GM23338 (cell line): Measurements from ENCODE around the gene CELSR1. TPM values are rescaled to one million over a fixed set of nuclear protein-coding genes. Genes with fewer than 3 reads are reported as not detected.

Experiments used
- ATAC-seq: fragments of 200-7000 bp; cut with Tn5 transposase; 3 replicates; pipeline ENCODE4 v1.9.1; 2020
- DNase-seq: peaks from one replicate; pipeline ENCODE4 v3.0.0-alpha.2; 2015; ENCODE audit warnings: low spot score
- H2AFZ ChIP-seq: fragments of 200-600 bp; sonication (generic); 2 replicates; pipeline ENCODE4 v1.8.0; 2016; ENCODE audit warnings: antibody characterized with exemption, mild to moderate bottlenecking, moderate library complexity
- H3F3A ChIP-seq: fragments of 200-600 bp; sonication (generic); replicated peaks from 2 replicates; pipeline ENCODE4 v1.8.0; 2017; ENCODE audit warnings: antibody characterized with exemption, mixed run types, low read depth
- H3K27ac ChIP-seq: fragments of 200-600 bp; sonication (generic); 2 replicates; pipeline ENCODE4 v1.6.1; 2016; ENCODE audit warnings: low read depth
- H3K27me3 ChIP-seq: fragments of 200-600 bp; sonication (generic); 2 replicates; pipeline ENCODE4 v1.8.0; 2016; ENCODE audit warnings: mild to moderate bottlenecking, mixed run types, moderate library complexity; ENCODE audit not compliant: insufficient read depth
- H3K36me3 ChIP-seq: fragments of 200-600 bp; sonication (generic); 2 replicates; pipeline ENCODE4 v1.8.0; 2016; ENCODE audit warnings: mild to moderate bottlenecking; ENCODE audit not compliant: insufficient read depth
- H3K4me1 ChIP-seq: fragments of 200-600 bp; sonication (generic); 2 replicates; pipeline ENCODE4 v1.8.0; 2016; ENCODE audit warnings: mild to moderate bottlenecking, moderate library complexity; ENCODE audit not compliant: insufficient read depth
- H3K4me2 ChIP-seq: fragments of 200-600 bp; sonication (generic); 2 replicates; pipeline ENCODE4 v1.7.1; 2017; ENCODE audit warnings: mixed run types
- H3K4me3 ChIP-seq: fragments of 200-600 bp; sonication (generic); 2 replicates; pipeline ENCODE4 v1.6.1; 2016; ENCODE audit warnings: mixed run types
- H3K79me2 ChIP-seq: fragments of 200-600 bp; sonication (generic); replicated peaks from 2 replicates; pipeline ENCODE4 v1.8.0; 2017; ENCODE audit warnings: mild to moderate bottlenecking; ENCODE audit not compliant: insufficient read depth
- H3K9me2 ChIP-seq: fragments of 200-600 bp; sonication (generic); 2 replicates; pipeline ENCODE4 v1.8.0; 2017; ENCODE audit not compliant: insufficient read depth
- H4K20me1 ChIP-seq: fragments of 200-600 bp; sonication (generic); replicated peaks from 2 replicates; pipeline ENCODE4 v1.8.0; 2017; ENCODE audit warnings: mild to moderate bottlenecking; ENCODE audit not compliant: insufficient read depth
- H3K27ac Mint-ChIP-seq: 2 replicates; pipeline ENCODE4 v1.8.0; 2020; ENCODE audit warnings: inconsistent platforms, mild to moderate bottlenecking, moderate library complexity, mixed read lengths
- H3K27me3 Mint-ChIP-seq: 3 replicates; pipeline ENCODE4 v1.8.0; 2022; ENCODE audit warnings: low read depth, mild to moderate bottlenecking, moderate library complexity, mixed read lengths, inconsistent platforms; ENCODE audit not compliant: insufficient read depth, poor library complexity
- H3K36me3 Mint-ChIP-seq: 3 replicates; pipeline ENCODE4 v1.8.0; 2021; ENCODE audit warnings: low read depth, mild to moderate bottlenecking, inconsistent platforms, moderate library complexity, mixed read lengths
- H3K4me1 Mint-ChIP-seq: 3 replicates; pipeline ENCODE4 v1.8.0; 2020; ENCODE audit warnings: mild to moderate bottlenecking, inconsistent platforms, mixed read lengths
- H3K4me3 Mint-ChIP-seq: 3 replicates; pipeline ENCODE4 v1.8.0; 2021; ENCODE audit warnings: moderate library complexity, mild to moderate bottlenecking, inconsistent platforms, mixed read lengths
- H3K9me3 Mint-ChIP-seq: 3 replicates; pipeline ENCODE4 v1.8.0; 2020; ENCODE audit warnings: moderate library complexity, mild to moderate bottlenecking, inconsistent platforms, mixed read lengths
- CREB1 ChIP-seq: fragments of 250-450 bp; sonication (Bioruptor Pico); IDR thresholded peaks from 2 replicates; pipeline ENCODE4 v1.5.0; 2020; ENCODE audit warnings: low read depth, mild to moderate bottlenecking, moderate library complexity
- JUNB ChIP-seq: IDR thresholded peaks from one replicate; pipeline ENCODE4 v1.6.1; 2016; ENCODE audit warnings: antibody characterized with exemption; ENCODE audit not compliant: unreplicated experiment
- NANOG ChIP-seq: IDR thresholded peaks from 2 replicates; pipeline ENCODE4 v1.6.1; 2016; ENCODE audit warnings: antibody characterized with exemption, borderline replicate concordance
- REST ChIP-seq: IDR thresholded peaks from one replicate; pipeline ENCODE4 v1.6.1; 2018; ENCODE audit warnings: antibody characterized with exemption; ENCODE audit not compliant: unreplicated experiment
- STAT1 ChIP-seq: IDR thresholded peaks from one replicate; pipeline ENCODE4 v1.6.1; 2016; ENCODE audit warnings: antibody characterized with exemption; ENCODE audit not compliant: unreplicated experiment
- ZNF114 ChIP-seq: fragments of 250-450 bp; sonication (Bioruptor Pico); IDR thresholded peaks from 2 replicates; pipeline ENCODE4 v1.5.0; 2020; ENCODE audit warnings: mild to moderate bottlenecking, moderate library complexity
- ZNF331 ChIP-seq: fragments of 250-450 bp; sonication (Bioruptor Pico); IDR thresholded peaks from 2 replicates; pipeline ENCODE4 v1.5.0; 2020; ENCODE audit warnings: low read depth, mild to moderate bottlenecking, moderate library complexity
- ZNF462 ChIP-seq: fragments of 250-450 bp; sonication (Bioruptor Pico); IDR thresholded peaks from 2 replicates; pipeline ENCODE4 v1.5.0; 2020; ENCODE audit warnings: mild to moderate bottlenecking, moderate library complexity
- polyA plus RNA-seq: library from polyadenylated mRNA; unstranded; fragments of >200 nt; fragmentation: Nextera tagmentation; extraction: Ambion mirVana; gene quantifications from 2 replicates; pipeline ENCODE4 v1.2.1, GENCODE V29; 2016
- total RNA-seq: library from RNA; depleted of rRNA; stranded (reverse); fragments of >200 nt; shearing (Covaris generic); gene quantifications from 2 replicates; pipeline ENCODE4 v1.2.3, GENCODE V29; 2014
- TF ChIP-seq, protein P1 (sequence below), 2 experiments: fragments of 200-600 bp in 1 of 2; sonication (generic) in 1 of 2; conservative IDR thresholded peaks; 2 replicates each; pipeline versions ENCODE4 v1.5.1 to v1.6.1; 2016 to 2017; ENCODE audit warnings: antibody characterized with exemption in 2 of 2, low read depth in 2 of 2, mild to moderate bottlenecking in 2 of 2, moderate library complexity in 1 of 2

The CELSR1 gene
- total and polyA plus RNA-seq, 2 experiments from 2014 or later: 4.8 to 20.4 TPM

GRCh38 chr22:46374663-46375474 is 162.6 kb downstream of the CELSR1 start:
- Mint-ChIP-seq H3K4me3 (no peak overlapping the region), H3K9me3 (no peaks in the 10 kb centered on the region; the same call in 2 of the 3 replicates), H3K4me1 (peaks cover 31% of the 10 kb centered on the region), H3K36me3 (peaks cover 15% of the 10 kb centered on the region), H3K27ac (no peak overlapping the region; the same call in 1 of the 2 replicates), H3K27me3 (peaks cover 10% of the 10 kb centered on the region)
- no peak overlapping the region for H2AFZ ChIP-seq
- no peaks in the 10 kb centered on the region for H3K36me3 ChIP-seq
- H3K4me2 ChIP-seq: no peak overlapping the region
- H3K79me2 ChIP-seq: no peaks in the 10 kb centered on the region
- H3K4me3 ChIP-seq: no peak overlapping the region
- peaks cover 21% of the 10 kb centered on the region for H3K4me1 ChIP-seq
- TF ChIP-seq ZNF462 (CRISPR knock-in tag): no peak
- no peak for TF ChIP-seq JUNB
- no peak for TF ChIP-seq ZNF114 (CRISPR knock-in tag)
- no peak for TF ChIP-seq CREB1 (CRISPR knock-in tag)
- TF ChIP-seq STAT1: no peak
- TF ChIP-seq REST: no peak
- TF ChIP-seq ZNF331 (CRISPR knock-in tag): no peak
- TF ChIP-seq, protein P1, sequence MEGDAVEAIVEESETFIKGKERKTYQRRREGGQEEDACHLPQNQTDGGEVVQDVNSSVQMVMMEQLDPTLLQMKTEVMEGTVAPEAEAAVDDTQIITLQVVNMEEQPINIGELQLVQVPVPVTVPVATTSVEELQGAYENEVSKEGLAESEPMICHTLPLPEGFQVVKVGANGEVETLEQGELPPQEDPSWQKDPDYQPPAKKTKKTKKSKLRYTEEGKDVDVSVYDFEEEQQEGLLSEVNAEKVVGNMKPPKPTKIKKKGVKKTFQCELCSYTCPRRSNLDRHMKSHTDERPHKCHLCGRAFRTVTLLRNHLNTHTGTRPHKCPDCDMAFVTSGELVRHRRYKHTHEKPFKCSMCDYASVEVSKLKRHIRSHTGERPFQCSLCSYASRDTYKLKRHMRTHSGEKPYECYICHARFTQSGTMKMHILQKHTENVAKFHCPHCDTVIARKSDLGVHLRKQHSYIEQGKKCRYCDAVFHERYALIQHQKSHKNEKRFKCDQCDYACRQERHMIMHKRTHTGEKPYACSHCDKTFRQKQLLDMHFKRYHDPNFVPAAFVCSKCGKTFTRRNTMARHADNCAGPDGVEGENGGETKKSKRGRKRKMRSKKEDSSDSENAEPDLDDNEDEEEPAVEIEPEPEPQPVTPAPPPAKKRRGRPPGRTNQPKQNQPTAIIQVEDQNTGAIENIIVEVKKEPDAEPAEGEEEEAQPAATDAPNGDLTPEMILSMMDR (conservative IDR thresholded peaks at IDR 0.05; ENCODE audit: low read depth in 2 of 2): no peak
- no peak for TF ChIP-seq NANOG
- no peaks in the 10 kb centered on the region for H3K9me2 ChIP-seq
- no peaks in the 10 kb centered on the region for H3K27me3 ChIP-seq
- no peak for ATAC-seq
- DNase-seq: no peak
- 0 out of 2 replicates have a peak, but pooled peaks cover 5% of the 10 kb centered on the region for H3F3A ChIP-seq
- no peak overlapping the region for H3K27ac ChIP-seq
- no peaks in the 10 kb centered on the region for H4K20me1 ChIP-seq
